Activated naive CD4-positive, alpha-beta T cell treated with anti-CD3 and anti-CD28 coated beads, Interleukin-2, amount 50 U/mL, for 72 hours (primary cell): ENCODE data around the gene SPHK1. TPM values are rescaled to one million over a fixed set of nuclear protein-coding genes. Genes with fewer than 3 reads are reported as not detected.

Source experiments
- ATAC-seq, 2 donors: fragments of 150-1000 bp; cut with Tn5 transposase; 2 replicates each; pipeline ENCODE4 v1.10.0; 2021; ENCODE audit warnings: mild to moderate bottlenecking in 2 of 2, moderate library complexity in 2 of 2
- DNase-seq, 2 donors: peaks; one replicate each; pipeline ENCODE4 v3.0.0; 2021 to 2022; ENCODE audit warnings: low spot score in 2 of 2
- H3K27ac Mint-ChIP-seq, 2 donors: one replicate each; pipeline ENCODE4 v1.8.0; 2022; ENCODE audit warnings: mild to moderate bottlenecking in 2 of 2, mixed read lengths in 2 of 2
- H3K36me3 Mint-ChIP-seq, 2 donors: one replicate each; pipeline ENCODE4 v1.8.0; 2022; ENCODE audit warnings: mixed read lengths in 2 of 2
- H3K9me3 Mint-ChIP-seq, 2 donors: one replicate each; pipeline ENCODE4 v1.8.0; 2022; ENCODE audit warnings: mixed read lengths in 2 of 2
- total RNA-seq, 2 donors: library from RNA; stranded (reverse); gene quantifications; one replicate each; pipeline ENCODE4 v1.2.3, GENCODE V29; 2022

Gene SPHK1
- total RNA-seq, 2 donors from 2014 or later = 7.1 to 11.9 TPM

DNA sequence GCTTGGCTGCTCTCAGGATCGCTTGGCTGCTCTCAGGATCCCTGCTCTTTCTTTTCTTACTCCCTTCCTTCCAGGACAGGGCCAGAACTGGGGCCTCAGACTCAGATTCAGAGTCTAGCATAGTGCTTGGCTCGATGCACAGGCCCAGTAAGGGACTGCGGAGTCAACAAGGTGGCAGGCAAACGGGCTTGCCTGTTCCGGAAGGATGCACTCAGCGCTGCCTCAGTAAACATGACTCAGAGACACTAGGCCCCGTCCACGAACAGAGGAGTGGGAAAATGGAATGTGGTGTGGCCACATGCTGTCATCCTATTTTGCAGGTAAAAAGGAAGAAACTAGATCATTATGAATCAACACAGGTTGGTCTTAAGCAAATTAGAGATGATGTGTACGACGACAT, 9.8 kb downstream of the SPHK1 start:
- peaks cover 0 to 8% of the 10 kb centered on the region in 2 donors for H3K36me3 Mint-ChIP-seq
- no peaks in the 10 kb centered on the region for H3K9me3 Mint-ChIP-seq
- ATAC-seq (no peak), DNase-seq (no peak)
- H3K27ac Mint-ChIP-seq = no peak overlapping the region

DNA sequence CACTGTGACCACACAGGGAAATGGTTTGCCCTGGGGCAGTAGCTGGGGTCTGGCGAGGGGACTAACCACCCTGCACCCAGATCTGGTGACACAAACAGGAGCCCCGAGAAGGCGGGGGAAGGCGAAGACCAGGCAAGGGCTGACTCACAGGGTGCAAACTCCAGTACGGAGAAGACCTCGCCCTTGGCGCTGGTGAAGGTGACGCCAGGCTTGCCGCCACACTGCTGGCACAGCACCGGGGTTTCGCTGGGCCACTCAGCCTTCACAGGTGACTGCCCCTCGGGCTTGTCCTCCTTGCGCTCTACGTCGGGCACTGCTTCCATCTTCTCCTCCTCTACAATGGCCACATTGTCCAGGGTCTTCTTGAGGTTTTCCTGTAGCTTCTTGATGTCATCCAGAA, 11.6 kb downstream of the SPHK1 start:
- Mint-ChIP-seq H3K9me3 (no peaks in the 10 kb centered on the region), H3K36me3 (peaks cover 6 to 14% of the 10 kb centered on the region in 2 donors), H3K27ac (no peak overlapping the region)
- DNase-seq = no peak
- ATAC-seq = no peak

DNA sequence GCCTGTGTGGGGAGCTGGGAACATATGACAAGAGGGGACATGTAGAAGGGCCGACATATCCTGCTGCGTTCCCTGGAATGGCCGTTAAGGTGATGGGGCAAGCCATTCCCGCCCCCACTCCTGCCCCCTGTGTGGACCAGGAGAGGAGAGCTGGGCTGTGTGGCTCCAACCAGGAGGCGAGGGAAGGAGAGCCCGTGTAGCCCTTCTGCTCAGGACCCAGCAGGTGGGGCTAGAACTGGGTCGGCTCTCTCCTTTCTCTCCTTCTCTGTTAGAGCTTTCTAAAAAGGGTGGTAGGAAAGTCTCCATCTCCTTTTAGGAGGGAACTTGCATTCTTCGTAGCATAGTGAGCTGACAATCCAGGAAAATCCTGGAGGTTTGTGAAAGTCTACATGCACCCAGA, 12.8 kb downstream of the SPHK1 start:
- DNase-seq = no peak
- ATAC-seq = no peak
- H3K27ac Mint-ChIP-seq = no peak overlapping the region
- peaks cover 10 to 14% of the 10 kb centered on the region in 2 donors for H3K36me3 Mint-ChIP-seq
- no peaks in the 10 kb centered on the region for H3K9me3 Mint-ChIP-seq

DNA sequence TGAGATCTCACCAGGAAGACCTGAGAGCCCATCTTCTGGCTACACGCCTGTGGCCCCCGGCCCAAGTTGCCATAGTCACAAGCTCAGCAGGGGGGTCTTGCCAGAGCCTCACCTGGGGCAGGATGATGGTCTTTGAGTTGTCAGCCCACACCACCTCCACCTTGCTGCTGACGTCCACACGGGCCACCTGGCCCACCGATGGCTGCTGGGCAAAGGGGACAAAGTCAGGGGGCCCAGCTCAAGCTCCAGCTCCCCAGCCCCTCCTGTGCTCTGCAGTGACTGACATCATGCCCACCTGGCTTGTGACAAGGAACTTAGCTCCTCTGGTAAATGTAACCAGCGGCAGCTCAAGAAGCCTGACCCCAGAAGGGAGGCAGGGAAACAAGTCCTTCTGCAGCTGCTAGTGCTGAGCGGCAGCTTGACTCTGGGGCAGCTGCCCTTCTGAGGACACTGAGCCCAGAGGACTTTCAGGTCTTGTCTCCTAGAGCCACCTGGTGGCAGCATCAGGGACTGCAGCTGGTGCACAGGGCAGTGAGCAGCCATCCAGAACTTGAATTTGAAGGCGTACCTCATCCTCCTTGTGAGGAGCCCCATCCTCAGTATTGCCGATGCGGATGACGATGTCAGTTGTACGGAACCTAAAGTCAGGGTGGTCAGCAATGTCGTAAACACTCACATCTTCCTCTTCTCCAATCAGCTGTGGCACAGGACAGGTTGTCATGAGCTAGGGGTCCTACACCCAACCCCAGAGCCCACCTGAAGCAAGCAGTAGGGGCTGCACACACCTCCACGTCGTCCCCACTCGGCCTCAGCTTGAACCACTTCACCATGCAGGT, 13.5 kb downstream of the SPHK1 start:
- no peak overlapping the region for H3K27ac Mint-ChIP-seq
- no peaks in the 10 kb centered on the region for H3K9me3 Mint-ChIP-seq
- peak; percentile 80 to 90 for DNase-seq
- H3K36me3 Mint-ChIP-seq = peaks cover 12 to 14% of the 10 kb centered on the region in 2 donors
- peak; percentile 84 to 87 for ATAC-seq

DNA sequence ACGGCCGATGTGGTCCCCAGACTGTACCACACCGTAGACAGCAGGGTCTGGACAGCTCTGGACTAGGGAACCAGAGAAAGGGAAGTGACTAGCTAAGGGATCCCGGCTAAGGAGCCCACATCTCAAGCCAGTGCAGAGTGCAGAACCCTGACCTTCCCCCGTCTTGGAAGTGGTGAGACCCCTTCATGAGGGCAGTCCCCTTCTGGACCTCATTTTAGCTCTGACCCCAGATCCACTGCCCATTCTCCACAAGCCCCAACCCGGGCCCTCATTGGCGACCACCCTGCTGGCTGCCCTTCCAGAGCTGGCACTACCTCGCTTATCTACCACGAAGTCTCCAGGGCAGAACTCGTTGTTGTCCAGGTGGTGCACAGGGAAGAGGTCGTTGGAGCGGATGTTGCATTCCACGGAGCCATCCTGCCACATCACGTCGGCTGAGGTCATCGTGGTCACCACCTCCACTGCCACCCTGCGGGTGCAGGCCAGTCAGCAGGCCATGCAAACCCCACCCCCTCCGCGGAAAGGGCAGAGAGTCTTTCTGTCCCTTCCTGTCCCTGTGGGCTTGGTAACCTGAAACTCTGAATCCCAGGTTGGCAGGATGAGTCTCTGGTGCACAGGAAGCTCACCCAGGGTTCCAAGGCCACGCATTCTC, 14.2 kb downstream of the SPHK1 start:
- H3K9me3 Mint-ChIP-seq = no peaks in the 10 kb centered on the region
- DNase-seq (no peak), ATAC-seq (peak in 1 of 2 donors; percentile 15)
- no peak overlapping the region for H3K27ac Mint-ChIP-seq
- peaks cover 12 to 14% of the 10 kb centered on the region in 2 donors for H3K36me3 Mint-ChIP-seq

DNA sequence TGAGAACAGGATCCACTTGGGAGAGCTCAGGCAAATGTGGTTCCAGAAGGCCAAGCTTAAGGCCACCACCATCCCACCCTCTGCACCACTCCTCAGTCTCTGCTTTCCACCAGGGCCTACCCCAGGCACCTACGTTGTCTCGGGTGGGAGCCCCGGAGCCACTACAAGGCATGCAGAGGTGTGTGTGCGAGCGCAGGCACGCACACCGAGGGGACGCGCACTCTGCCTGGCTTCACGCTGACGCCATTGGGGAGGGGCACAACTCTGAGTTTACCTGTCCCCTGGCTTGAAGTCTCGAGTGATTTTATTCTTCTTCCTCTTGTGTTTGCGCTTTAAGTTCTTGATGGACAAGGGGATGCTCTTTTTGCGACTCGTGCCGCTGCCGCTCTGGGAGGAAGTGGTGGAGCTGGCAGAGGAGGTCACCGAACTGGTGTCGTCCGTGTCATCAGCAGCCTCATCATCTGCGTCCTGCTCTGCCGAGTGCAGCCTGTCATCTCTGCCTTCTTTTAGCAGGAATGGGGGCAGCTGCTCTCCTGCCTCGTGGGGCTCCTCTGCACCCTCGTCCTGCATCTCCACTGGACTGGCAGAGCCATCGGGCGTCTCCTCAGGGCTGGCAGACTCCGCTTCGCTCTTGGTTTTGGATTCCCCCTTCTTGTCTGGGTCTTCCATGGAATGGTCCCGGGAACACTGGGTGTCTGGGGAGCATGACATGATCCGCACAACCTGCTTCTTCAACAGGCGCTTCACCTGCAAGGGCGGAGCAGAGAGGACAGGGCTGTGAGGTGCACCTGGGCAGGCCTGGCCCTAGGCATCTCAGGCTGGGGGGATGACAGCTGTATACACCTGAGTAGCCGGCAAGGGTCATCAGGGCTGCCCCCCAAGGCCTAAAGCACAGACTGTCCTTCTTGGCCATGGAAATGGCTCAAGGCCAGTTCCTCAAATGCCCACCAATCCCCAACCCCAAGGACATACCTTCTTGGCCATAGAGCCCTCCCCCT, 15.1 kb downstream of the SPHK1 start:
- DNase-seq (no peak), ATAC-seq (no peak)
- no peaks in the 10 kb centered on the region for H3K9me3 Mint-ChIP-seq
- peaks cover 12 to 14% of the 10 kb centered on the region in 2 donors for H3K36me3 Mint-ChIP-seq
- H3K27ac Mint-ChIP-seq = peak overlapping the region in 1 of 2 donors; percentile 62

DNA sequence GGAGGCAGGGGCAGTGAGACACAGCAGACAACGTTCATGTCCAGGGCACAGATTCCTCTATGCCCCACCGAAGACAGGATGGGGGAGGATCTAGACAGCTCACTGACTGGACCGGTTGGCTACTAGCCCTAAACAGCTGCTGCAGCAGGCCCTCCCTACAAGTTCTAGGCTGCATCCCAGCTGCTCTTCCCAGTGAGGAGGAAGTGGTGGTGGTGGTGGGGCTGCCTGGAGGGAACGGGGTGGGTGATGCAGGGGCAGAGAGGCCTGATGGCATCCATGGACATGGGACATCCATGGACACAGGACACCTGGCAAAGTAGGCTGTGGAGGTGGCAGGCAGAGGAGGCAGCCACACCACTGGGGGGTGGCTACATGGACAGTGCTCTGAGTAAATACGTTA, 18.3 kb downstream of the SPHK1 start:
- H3K36me3 Mint-ChIP-seq = peaks cover 12% of the 10 kb centered on the region in 2 donors
- H3K9me3 Mint-ChIP-seq = no peaks in the 10 kb centered on the region
- ATAC-seq = no peak
- DNase-seq = no peak
- H3K27ac Mint-ChIP-seq = peak overlapping the region in 1 of 2 donors; percentile 40

DNA sequence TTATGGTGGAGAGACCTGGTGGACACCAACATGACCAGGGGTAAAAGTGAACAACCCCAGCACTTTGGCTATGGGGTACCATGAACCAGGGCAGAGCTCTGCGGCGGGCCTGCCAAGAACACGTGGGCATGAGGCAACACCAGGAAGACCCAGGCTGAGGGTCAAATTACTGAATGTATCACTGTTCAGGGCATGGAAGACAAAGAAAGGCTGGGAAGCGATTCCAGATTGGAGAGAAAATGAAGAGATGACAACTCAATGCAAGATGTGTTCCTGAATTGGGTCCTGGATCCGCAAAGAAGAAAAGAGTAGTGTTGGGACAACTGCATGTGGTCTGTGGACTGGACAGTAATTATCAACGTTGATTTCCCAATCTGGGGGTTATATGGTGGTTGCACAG, 19.8 kb downstream of the SPHK1 start:
- no peak overlapping the region for H3K27ac Mint-ChIP-seq
- DNase-seq (no peak), ATAC-seq (no peak)
- H3K36me3 Mint-ChIP-seq = peaks cover 6 to 12% of the 10 kb centered on the region in 2 donors
- H3K9me3 Mint-ChIP-seq = no peaks in the 10 kb centered on the region

DNA sequence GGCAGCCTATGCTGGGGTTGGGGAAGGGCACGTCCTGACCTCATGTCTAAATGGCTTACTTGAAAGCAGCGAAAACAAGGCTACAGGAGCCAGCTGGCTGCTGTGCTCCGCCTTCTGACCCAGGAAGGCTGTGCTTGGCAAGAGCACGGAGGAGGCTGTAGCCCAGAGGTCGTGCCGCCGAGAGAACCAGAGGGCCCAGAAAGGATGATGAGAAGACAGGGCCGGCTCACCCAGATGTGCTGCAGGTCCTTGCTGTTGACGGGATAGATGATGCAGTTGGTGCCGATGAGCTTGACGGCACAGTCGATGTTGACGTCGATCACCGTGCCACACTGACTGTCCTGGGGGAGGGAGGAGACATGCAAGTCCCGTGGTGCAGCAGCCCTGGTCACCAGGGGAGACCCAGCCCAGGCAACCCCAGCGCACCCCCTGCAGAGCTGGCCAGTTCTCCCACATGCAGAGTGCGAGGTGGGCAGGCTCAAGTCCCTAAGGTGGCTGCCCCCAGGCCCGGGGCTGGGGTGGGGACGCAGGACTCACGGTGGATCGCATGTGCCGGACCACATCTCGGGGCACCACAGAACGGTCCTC, 20.7 kb downstream of the SPHK1 start:
- H3K36me3 Mint-ChIP-seq = peaks cover 0 to 6% of the 10 kb centered on the region in 2 donors
- ATAC-seq (no peak), DNase-seq (no peak)
- H3K9me3 Mint-ChIP-seq = no peaks in the 10 kb centered on the region
- H3K27ac Mint-ChIP-seq = no peak overlapping the region

DNA sequence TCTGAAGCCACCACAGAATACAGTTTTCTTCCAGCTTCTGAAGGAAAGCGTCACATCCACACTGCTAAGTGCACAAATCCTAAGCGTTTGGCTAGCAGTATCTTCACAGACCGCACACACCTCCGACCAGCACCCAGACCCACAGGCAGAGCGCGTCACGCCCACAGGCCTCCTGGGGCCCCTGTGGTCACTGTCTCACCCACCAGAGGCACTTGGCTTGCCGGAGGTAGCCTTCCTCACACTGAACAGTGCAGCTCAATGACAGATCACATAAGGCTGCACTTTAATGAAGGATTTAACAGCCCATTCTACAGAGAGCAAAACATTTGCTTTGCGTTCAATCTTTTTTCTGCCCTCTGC, 21.2 kb downstream of the SPHK1 start:
- ATAC-seq (no peak), DNase-seq (no peak)
- Mint-ChIP-seq H3K36me3 (peaks cover 0 to 6% of the 10 kb centered on the region in 2 donors), H3K9me3 (no peaks in the 10 kb centered on the region), H3K27ac (no peak overlapping the region)

DNA sequence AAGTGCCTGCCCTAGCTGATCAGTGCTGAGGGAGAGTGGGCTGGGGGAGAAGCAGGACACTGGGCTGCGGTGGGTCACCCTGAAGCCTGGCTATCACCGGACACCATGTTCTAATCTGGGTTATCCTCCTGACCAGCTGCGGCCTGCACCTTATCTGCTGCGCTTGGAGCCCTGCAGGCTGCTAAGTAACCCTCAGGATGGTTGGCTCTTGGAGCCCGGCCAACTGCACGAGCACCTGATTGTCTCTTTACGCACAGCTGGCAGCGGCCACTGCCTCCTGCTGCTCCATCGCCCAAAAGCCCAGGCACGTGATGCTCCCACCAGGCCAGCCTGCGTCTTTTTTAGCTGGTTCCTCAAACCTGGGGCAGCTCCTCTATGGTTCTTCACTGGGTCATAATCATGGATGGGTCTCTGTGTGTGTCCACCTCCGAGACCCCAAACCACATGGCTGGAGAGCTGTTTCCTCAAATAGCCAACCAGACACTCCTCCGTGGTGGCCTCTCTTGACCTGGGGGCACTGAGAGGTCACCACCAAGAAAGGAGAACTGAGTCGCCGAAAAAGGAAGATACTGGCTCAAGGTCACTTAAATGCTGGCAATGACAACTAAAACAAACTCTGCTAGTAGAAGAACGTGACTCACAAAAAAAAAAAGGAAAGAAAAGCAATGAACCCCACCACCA, 21.7 kb downstream of the SPHK1 start:
- Mint-ChIP-seq H3K27ac (peak overlapping the region in 1 of 2 donors; percentile 23), H3K9me3 (no peaks in the 10 kb centered on the region), H3K36me3 (peaks cover 0 to 6% of the 10 kb centered on the region in 2 donors)
- DNase-seq = no peak
- no peak for ATAC-seq

DNA sequence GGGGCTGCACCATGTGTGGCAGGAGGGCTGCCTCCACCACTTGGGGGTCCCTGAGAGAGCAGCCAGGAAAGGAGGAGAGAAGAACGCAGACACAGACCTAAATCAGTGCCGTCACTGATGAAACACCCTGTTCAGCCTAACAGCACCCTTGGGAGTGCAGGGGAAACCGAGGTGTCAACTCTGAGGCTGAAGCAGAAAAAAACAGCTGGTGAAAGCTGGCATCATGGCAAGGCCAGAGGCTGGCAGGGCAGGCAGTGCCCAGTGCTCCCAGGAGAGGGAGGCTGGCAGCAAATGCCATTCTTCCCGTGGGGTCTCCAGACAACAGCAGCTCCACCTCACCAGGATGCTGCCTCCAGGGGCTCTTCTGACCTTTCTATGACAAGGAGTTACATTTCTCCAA, 23.1 kb downstream of the SPHK1 start:
- H3K27ac Mint-ChIP-seq = no peak overlapping the region
- ATAC-seq (no peak), DNase-seq (no peak)
- no peaks in the 10 kb centered on the region for H3K9me3 Mint-ChIP-seq
- H3K36me3 Mint-ChIP-seq = no peaks in the 10 kb centered on the region

DNA sequence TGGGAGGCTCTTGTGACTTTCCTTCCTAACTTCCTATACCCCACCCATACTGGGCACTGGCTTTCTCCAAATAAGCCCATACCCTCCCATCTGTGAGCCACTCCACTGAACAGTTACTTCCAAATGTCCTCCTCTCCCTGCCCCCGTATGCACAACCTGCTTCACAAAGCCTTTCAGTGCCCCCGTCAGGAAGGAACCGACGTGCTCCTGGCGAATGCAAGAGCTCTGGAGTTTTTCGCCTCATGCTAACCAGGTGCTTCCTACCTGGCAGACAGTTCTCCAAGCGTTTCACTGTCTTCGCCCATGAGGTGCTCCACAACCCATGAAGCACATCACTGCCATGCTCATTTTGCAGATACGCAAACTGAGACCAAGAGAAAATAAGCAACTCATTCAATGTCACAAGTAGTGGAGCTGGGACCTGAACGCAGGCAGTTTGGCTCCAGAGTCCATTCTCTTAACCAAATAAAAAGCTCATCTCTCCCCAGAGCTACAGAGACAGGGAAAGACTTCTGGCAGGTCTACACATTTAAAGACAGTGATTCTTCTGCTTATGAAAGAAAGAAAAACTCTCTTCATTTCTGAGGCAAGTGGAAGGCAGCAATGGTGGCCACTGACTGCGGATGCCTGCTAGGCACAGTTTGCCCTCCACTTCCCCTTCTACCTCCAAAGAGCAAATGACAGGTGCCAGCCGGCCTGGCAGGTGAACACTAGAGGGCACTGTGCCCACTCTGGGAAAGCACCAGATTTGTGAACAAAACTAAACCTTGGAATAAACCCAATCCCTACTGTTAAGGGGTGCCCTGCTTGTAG, 23.8 kb downstream of the SPHK1 start:
- DNase-seq (peak in 1 of 2 donors; percentile 74), ATAC-seq (peak; percentile 69 to 77)
- no peak overlapping the region for H3K27ac Mint-ChIP-seq
- H3K36me3 Mint-ChIP-seq = no peaks in the 10 kb centered on the region
- H3K9me3 Mint-ChIP-seq = no peaks in the 10 kb centered on the region

DNA sequence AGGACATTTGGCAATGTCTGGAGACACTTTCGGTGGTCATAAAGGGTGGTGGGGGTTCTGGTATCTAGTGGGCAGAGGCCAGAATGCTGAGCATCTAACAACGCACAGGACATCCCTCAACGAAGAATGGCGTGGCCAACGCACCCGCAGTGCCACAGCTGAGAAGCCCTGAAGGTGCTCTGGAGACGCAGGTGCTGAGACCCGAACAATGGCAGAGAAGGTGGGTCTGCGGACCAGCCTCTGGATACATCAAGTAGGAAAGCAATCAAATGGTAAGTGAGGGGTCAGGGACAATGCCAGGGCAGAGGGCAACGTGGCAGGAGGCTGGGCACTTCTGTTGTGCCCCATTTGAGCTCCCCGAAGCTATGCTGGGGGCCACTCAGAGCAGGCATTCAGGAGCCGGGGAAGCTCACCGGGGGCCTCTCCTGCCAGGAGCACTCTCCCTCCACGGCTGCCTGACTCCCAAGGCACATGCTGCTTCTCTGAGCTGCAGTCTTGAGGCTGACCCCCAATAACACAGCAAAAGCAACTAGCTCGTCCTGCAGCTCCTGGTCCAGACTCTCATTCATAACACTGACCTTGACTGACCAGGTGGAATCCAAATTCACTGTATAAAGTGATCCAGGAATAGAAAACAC, 26.0 kb downstream of the SPHK1 start:
- no peaks in the 10 kb centered on the region for H3K36me3 Mint-ChIP-seq
- DNase-seq = no peak
- ATAC-seq = no peak
- H3K27ac Mint-ChIP-seq = peak overlapping the region in 1 of 2 donors; percentile 1
- H3K9me3 Mint-ChIP-seq = no peaks in the 10 kb centered on the region

DNA sequence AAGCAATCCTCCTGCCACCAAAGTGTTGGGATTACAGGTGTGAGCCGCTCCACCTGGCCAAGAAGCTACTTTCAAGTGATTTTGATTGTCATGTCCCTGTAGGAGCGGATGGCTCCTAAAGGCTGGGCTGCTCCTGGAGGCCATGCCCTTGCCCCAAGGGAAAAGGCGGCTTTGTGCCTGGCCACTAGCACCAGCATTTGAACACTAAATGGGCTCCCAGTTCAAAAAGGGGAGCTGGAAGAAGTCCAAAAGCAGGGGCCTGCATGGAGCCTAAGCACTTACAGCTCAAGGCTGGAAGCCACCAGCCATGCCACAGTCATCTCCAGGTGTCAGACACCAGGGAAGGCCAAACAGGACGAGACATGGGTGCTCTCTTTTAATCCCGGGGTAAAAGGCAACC, 26.8 kb downstream of the SPHK1 start:
- H3K9me3 Mint-ChIP-seq = no peaks in the 10 kb centered on the region
- no peaks in the 10 kb centered on the region for H3K36me3 Mint-ChIP-seq
- no peak for DNase-seq
- no peak overlapping the region for H3K27ac Mint-ChIP-seq
- ATAC-seq = no peak
